GM18868 (cell line): ENCODE measurements around the gene ZNF804B.

ENCODE experiments used
- ATAC-seq: cut with Tn5 transposase; IDR thresholded peaks from one replicate; pipeline ENCODE4 v1.9.1; 2021; ENCODE audit warnings: mild to moderate bottlenecking, moderate library complexity; ENCODE audit not compliant: unreplicated experiment

Gene ZNF804B

DNA sequence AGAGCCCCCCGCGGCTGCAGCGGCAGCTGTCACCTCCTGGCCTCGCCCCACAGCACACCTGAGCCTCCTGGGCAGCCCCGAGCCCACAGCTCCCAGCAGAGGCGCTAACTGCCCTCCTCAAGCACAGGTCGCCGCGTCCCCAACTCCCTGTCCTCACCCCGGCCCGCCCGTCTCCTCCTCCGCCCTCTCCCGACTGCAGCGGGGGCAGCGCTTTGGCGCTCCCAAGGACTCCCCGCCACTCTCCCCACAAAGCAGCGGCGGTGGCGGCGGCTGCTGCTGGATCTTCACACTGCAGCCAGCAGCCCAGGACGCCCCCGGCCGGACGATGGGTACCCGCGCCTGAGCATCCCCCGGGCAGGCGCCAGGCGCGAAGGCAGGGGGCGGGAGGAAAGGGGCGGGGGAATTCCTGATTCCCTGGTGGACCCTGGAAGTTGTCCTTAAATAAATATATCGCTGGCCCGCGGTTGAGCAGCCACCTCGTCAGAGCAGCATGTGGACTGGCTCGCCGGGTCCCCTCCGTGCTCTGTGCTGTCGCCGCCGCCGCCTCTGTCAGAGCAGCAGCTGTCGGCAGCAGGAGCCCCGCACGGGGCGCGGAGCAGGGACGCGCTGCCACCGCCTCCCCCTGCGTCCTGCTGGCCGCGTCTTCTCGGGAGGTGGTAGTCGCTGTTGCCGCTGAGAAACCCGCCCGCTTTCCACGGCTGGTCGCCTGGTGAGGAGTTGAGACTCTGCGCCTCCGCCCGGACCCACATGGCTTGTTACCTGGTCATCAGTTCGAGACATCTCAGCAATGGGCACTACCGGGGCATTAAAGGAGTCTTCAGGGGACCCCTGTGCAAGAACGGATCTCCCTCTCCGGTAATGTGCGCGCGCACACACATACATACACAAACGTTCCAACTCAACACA is at the start of gene ZNF804B:
Gene ZNF804B (plus strand): TSS at position 471 of the 906 bp plus-strand sequence. CDS start 277 bp downstream, at position 748.
- no peak for ATAC-seq

DNA sequence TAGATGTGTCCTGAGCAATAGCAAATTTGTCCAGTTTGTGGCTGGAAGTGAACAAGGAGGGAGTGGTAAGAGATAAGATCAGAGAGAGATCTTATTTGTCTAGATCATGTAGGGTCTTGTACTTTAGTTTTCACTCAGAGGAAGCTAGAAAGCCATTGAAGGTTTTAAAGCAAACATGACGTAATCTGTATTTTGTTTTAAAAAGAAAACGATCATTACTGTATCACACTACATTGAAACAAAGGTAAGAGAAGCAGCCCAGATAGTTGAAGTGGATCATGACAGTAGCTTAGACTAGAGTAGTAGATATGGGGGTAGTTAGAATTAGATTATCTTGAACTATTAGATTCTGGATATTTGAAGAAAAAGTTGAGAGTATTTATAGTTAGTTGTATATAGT is 23.6 kb upstream of the ZNF804B start:
- ATAC-seq: no peak

DNA sequence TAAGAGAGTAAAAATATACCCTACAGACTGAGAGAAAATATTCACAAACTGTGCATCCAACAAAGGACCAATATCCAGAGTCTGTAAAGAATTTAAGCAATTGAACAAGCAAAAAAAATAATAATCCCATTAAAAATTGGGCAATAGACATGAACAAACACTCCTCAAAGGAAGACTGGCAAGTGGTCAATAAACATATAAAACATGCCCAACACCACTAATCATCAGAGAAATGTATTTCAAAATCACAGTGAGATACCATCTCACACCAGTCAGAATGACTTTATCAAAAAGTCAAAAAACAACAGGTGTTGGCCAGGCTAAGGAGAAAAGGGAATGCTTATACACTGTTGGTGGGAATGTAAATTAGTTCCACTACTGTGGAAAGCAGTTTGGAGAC is 21.9 kb upstream of the ZNF804B start:
- ATAC-seq: no peak

DNA sequence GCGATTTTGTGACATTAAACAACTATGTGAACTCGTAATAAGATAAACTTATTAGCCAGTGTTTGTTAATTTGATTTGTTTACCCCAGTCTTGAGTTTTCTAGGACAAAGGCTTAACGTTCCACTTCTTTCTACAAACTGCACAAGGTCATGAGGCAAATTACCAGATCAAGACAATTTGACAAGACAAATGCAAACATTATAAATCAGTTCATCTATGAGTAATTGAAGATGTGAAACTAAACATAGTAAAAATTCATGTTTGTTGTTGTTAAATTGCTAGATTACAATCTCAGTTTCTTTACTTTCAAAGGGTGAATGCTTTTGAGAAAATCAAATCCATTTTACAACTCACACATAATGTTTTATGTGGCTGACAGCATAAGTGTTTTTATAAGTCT is 13.4 kb upstream of the ZNF804B start:
- no peak for ATAC-seq

DNA sequence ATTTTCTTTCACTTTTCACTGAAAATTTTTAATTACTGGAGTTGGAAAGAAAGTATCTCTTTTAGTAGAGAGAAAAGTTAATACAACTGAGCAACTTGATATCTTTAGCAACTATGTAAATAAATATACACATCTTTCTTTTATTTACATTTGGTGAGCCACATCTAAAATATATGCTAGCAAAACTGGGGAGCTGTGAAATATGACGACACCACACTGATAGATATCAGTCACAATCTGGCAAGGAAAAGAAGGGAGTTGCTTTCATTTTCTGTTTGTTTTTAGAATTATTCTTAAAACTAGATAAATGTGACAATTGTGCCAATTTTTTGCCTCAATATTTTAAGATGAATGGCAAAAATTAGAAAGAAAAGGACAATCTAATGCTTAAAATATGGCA is 2.7 kb upstream of the ZNF804B start:
- ATAC-seq: no peak

DNA sequence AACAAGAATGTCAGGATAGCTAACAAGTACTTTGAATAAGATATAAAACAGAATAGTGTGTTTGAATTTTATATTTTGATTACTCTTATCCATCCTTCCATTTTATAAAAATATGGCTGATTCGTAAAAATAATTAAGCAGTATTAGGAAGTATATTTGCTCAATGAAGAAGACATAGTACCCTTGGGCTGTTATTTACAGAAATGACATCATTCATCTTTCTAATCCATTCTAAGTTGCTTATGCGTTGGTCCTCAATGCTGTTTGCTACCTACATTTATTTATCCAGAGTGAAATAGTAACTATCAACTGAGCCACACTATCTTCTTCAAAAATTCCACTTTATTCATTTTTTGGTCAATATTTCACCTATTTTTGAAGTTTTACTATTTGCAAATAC is 2.1 kb upstream of the ZNF804B start:
- ATAC-seq: no peak

DNA sequence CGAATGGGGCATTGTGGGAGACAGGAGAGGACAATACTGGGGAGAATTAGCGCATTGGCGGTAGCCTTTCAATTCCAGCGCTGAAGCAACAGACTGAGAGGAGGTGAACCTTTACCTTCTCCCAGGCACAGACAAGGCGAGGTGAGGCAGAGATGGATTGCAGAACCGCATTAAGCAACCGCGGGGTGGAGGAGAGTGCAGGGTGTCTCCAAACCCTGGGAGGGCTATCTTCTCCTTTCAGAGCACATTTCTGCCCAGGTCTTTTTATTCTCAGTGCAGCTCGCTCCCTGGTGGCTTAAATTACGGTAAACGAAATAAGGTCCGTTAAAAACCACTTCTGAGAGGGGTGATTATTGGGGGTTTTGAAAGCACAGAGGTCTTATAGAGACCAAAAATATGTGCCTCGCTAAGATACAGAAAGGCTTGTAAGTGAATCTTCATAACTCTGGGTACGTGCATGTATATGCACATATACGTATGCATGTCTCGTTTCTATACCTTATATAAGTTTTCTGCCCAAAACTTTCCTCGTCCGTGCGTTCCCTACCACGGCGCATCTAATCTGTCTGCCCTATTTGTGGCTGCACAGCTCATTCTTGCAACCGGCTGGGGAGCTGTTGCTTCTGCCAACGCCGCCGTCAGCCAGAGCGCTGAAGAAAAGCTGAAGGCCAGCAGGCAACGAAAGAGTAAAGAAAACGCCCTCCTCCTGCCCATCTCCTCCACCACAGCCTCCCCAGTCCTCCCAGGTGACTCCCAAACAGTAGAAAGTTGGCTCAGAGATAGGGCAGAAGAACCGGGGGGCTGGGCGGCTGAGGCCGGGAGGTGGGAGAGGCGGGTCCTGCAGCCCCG is 895 bp upstream of the ZNF804B start:
- no peak for ATAC-seq

DNA sequence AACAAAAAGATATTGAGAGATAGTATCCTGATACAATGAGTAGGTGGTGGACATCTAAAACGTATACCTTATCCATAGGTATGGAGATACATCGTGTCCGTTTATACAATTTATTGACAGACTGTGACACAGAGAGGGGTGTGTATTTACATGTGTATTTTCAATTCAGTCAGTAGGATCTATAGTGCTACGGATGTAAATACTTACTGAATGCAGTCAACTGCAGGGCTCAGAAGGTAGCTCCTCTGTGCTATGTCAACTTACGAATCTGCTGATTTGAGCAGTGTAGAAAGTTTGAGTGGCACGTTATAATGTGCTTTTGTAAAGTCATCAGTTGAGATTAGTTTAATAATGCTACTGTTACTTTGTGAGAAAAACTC is 626 bp downstream of the ZNF804B start:
- ATAC-seq: no peak

DNA sequence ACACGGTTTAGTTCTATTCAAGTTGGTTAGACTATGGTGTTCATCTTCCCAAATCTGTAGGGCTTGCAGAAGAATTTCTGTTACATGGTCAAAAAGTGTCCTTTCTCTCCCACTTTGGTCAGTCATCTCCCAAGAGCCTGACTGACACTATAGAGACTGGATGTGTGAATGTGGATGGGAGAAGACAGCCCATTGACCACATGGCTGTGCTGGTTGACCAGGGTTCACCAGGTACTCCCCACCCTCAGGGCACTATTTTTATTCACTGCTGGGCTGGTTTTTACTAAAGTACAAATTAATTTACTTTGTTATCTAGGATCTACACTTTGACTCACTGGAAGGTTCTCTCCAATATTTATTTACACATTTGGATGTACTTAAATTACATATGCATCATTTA is 2.3 kb downstream of the ZNF804B start:
- ATAC-seq: no peak

DNA sequence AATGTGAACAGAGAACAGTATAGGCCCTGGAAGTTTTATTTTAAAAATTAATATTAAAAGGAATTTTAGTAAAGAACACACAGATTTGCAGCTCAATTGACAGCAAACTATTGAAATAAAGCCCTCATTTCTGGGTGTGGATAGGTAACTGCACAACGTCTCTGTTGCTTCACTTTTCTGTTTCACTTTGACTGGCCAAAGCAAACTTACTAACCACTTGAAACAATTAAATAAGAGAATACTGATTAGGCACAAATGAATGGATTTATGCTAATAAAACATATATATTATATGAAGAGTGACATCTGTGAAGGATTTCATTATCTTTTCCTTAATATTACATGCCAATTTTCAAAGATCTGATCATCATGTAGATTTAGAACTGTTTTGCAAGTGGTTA is 11.9 kb downstream of the ZNF804B start:
- peak; percentile 89 for ATAC-seq

DNA sequence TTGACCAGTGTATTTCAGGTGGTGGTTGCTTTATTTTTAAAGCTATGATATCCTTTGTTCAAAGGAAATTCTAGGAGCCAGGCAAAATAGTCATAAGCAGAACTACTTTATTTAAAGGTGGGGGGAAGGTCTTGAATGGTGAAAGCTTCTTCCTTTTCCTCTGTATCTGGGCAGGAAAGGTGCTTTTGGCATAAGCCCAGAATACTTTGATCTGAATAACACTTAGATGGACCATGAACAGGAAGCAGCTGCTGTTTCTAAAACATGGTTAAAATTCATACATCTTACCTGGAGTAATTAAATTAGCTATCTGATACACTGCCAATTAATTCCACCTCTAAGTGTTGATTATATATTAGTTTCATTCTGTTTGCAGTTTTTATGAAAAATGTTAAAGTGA is 13.3 kb downstream of the ZNF804B start:
- ATAC-seq: no peak

DNA sequence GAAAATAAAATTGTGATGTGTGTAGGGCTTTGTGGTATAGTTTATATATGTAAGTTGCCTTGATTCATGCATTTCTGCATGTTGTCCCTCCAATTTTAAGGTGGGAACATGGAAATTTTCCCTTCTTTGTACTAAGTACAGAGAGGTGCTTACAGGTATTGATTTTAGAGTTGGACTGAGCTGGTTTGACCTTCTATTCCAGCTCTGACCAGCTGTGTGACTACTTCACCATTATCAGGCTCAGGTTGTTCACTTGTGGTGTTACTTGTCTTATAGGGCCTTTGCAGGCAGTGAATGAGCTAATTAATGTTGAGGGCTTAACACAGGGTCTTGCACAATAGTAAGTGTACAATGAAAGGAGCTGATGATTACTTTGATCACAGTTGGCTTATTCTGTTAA is 16.3 kb downstream of the ZNF804B start:
- no peak for ATAC-seq

DNA sequence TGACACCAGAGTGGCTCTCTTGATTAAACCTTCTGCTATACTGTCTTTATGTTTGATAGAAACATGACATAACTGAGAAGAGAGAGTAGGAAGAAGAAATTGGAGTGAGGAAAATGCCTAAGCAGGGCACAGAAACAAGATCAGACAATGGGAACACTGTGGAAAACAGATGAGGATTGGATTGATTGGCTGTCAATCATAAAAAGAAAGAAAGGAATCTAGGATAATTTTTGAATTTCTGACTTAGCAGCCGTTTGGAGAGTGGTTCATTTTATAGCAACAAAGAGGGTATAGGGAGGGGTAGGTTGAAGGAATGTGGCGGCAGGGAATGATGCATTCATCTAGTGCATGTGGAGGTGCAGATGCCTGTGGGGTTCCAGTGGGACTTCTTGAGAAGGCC is 28.3 kb downstream of the ZNF804B start:
- no peak for ATAC-seq

DNA sequence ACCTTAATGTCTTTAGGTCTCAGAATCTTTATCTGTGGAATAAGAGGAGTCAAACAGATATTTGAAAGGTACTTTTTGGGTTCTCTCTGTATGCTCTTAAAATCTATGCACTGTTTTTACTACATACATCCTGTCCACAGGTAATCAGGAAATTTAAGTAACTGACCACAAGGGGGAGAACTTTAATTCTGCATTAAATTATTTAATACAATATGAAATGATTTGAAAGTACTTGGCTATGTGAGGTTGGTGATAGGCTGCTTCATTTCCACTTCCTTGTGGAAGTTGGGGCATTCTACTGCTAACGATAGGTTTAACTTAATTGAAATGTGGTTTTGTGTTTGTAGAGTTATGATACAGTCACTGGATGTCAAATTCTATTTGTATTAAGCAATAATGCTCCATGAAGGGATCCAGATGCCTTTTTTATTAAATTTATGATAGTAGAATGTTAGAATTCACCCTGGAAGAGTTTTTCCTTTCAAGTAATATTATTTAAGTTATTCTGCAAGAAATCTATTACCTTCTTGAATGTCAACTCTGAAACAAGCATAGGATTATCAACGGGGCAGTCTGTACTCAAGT is 30.1 kb downstream of the ZNF804B start:
- ATAC-seq: peak; percentile 73

DNA sequence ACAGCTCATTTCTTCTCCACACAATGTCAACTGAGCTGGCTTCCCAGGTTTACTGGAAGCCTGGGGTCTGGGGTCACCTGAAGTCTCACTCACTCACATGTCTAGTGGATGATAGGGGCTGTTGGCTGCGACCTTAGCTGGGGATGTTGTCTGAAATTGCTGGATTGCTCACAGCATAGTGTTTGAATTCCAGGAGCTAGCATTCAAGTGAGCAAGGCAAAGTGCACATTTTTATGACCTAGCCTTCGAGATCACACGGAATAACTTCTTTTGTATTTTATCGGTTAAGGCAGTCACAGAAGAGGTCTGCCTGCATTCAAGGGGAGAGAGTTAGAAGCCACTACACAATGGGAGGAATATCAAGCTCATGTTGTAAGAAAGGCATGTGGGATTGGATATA is 32.4 kb downstream of the ZNF804B start:
- no peak for ATAC-seq

DNA sequence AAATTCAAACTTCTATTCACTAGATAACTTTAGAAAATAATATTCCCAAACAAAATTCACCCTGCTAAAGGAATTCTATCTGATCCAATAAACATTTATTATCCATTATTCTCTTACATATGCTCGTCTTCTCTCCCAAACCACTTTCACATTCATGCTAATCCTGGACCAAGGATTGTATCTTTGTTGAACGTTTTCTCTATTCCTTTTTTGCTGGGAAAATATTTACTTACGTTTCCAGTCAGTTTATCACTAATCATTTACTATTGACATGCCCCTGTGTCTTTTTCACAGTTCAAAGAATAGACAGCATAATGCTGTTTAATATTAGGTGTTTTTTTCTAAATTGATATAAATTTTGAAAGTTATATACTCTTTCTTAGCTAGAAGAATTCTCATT is 32.9 kb downstream of the ZNF804B start:
- no peak for ATAC-seq

DNA sequence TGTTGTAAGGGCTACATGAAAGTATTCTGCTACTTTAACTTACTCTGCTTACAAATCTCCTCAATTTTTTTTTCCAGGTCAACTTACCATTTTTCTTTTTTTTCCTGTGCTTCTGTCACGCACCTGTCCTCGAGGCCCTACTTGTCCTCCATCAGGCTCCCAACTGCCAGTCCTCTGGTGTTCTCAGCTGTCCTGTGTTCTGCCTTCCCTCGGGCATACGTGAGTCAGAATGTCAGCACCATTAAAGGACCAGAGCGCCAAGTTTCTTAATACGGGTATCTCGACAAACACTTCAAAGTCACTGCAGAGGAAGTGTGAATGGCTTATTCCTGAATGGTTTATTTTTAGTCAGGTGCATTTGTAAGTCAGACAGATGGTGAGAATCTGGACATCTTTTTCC is 36.1 kb downstream of the ZNF804B start, which contains the start of gene TEX47:
Gene TEX47 (minus strand): TSS at position 185 of the 400 bp plus-strand sequence. CDS start 795 bp downstream, outside the sequence.
- ATAC-seq: no peak

DNA sequence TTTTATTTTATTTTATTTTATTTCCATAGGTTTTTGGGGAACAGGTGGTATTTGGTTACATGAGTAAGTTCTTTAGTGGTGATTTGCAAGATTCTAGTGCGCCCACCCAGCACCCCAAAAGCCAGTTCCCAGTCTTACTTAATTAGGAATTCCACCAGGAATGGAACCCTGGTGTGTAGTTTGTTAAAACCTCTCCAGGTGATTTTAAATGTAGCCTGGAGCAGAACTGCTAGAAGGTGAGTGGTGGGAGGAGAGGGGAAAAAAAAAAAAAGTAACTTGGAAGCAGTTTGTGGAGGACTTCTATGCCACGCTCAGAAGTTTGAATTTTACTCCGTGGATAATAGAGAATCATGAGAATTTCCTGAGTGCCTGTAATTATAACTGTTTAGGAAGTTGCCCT is 41.5 kb downstream of the ZNF804B start:
- ATAC-seq: no peak

DNA sequence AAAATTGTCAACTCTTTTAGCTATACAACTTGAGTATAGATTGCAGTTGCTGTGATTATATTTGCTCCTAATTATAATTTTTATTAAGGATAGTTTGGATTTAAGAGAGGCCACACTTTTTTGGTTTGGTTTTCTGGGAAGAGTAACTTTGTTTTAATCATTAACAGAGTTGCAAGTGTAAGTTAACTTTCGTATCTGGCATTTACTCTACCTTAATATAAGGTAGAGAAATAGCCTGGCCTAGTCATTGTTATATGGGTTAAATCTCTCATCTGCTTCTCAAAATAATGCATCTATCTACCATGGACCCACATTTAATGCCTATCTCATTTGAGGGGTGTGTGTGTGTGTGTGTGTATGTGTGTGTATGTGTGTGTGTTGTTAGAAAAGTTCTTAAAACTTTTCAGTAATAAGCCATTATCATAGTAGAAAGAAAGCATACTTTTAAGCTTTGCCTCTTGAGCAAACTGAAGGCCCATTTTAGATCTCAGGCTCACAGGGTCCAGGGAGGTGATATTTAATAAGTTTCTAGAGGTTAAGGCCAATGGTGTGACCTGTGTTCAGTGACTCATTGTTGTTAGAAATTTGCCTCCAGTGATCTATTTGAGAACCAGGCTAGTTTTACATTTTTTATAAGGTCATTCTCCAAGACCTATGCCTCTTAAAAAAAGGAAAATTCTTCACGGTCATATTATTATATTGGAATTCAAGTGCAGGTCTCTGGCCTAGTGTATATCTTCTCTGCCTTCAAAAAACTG is 47.0 kb downstream of the ZNF804B start:
- ATAC-seq: no peak

DNA sequence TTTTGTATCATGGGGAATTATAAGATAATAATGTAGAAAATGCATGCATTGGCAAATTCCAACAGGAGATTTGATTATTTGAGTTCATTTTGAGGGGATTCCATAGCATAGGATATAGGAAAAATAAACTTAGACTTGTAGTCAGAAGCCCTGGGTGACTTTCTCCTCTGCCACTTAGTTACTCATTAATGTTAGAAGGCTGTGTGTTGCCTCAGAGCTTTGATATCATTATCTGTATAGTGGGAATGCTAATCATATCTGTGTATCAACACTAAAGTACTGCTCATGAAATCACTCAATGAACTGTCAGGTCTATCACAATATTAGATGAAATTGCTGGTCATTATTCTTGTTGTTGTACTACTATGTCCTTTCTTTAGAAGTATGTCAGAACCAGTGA is 59.1 kb downstream of the ZNF804B start:
- no peak for ATAC-seq

DNA sequence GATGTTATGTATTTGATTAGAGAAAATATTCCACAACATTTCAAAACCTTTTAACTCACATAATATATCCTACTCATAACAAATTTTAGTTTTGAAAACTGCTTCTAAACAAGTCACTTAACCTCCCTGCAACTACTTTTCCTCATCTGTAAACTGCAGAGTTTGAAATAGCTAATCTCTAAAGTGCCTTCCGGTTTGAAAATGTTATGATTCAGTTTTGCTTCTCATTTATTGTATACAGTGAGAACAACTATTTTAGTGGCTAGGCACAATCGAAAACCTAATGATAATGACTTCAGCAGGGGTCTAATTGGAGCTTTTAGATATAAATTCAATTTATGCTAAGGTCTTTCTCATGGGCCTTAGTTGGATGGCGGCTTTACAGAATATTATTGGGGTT is 66.7 kb downstream of the ZNF804B start:
- peak; percentile 55 for ATAC-seq
